PC-9 (cell line): ENCODE measurements around the gene GLRX2. TPM values are rescaled to one million over a fixed set of nuclear protein-coding genes. Genes with fewer than 3 reads are reported as not detected.

Experiments
- BruUV-seq: library from RNA; stranded (reverse); fragments of 400-500 nt; replicated peaks from 2 replicates; lab custom pipeline; 2021; lab: Mats Ljungman, UMichigan
- CTCF ChIA-PET: fragments of 300-600 bp; sonication (Branson Sonifier 250); formaldehyde crosslinking; loops from one replicate; lab custom pipeline; 2022; ENCODE audit warnings: antibody characterized with exemption; lab: Charles Lee
- POLR2A ChIA-PET: fragments of 300-600 bp; sonication (Branson Sonifier 250); formaldehyde crosslinking; loops from one replicate; lab custom pipeline; 2022; ENCODE audit warnings: antibody characterized with exemption; ENCODE audit not compliant: unreplicated experiment; lab: Charles Lee
- DNase-seq, 2 experiments: peaks; one replicate each; pipeline versions ENCODE4 v3.0.0 to v3.0.0-alpha.2; 2015 to 2022; ENCODE audit warnings: mixed read lengths in 1 of 2
- H2AFZ ChIP-seq: fragments of 200-600 bp; sonication (generic); 2 replicates; pipeline ENCODE4 v1.8.1; 2017; ENCODE audit warnings: antibody characterized with exemption
- H3F3A ChIP-seq: fragments of 200-600 bp; sonication (generic); 2 replicates; pipeline ENCODE4 v1.8.1; 2017; ENCODE audit warnings: antibody characterized with exemption, mild to moderate bottlenecking, low read depth; ENCODE audit not compliant: insufficient read depth
- H3K27ac ChIP-seq: fragments of 200-600 bp; sonication (generic); 2 replicates; pipeline ENCODE4 v1.6.1; 2016; ENCODE audit warnings: mixed run types
- H3K27me3 ChIP-seq: fragments of 200-600 bp; sonication (generic); 2 replicates; pipeline ENCODE4 v1.6.1; 2016; ENCODE audit warnings: low read depth, mixed run types; ENCODE audit not compliant: insufficient read depth
- H3K36me3 ChIP-seq: fragments of 200-600 bp; sonication (generic); 2 replicates; pipeline ENCODE4 v1.6.1; 2016; ENCODE audit warnings: low read depth, mixed run types
- H3K4me1 ChIP-seq: fragments of 200-600 bp; sonication (generic); replicated peaks from 2 replicates; pipeline ENCODE4 v1.6.1; 2016; ENCODE audit warnings: mixed run types; ENCODE audit not compliant: insufficient read depth
- H3K4me2 ChIP-seq: fragments of 200-600 bp; sonication (generic); 2 replicates; pipeline ENCODE4 v1.6.1; 2017; ENCODE audit warnings: mixed run types
- H3K4me3 ChIP-seq: fragments of 200-600 bp; sonication (generic); 2 replicates; pipeline ENCODE4 v1.6.1; 2016; ENCODE audit warnings: mixed run types
- H3K79me2 ChIP-seq: fragments of 200-600 bp; sonication (generic); 2 replicates; pipeline ENCODE4 v1.6.1; 2017; ENCODE audit warnings: low read depth, mixed run types
- H3K9me2 ChIP-seq: fragments of 200-600 bp; sonication (generic); 2 replicates; pipeline ENCODE4 v1.8.1; 2017; ENCODE audit warnings: mild to moderate bottlenecking; ENCODE audit not compliant: insufficient read depth
- H3K9me3 ChIP-seq: fragments of 200-600 bp; sonication (generic); 2 replicates; pipeline ENCODE4 v1.8.1; 2016; ENCODE audit warnings: low read depth; ENCODE audit not compliant: insufficient read depth
- H4K20me1 ChIP-seq: fragments of 200-600 bp; sonication (generic); 2 replicates; pipeline ENCODE4 v1.8.1; 2017; ENCODE audit not compliant: insufficient read depth
- CTCF ChIP-seq: fragments of 200-600 bp; sonication (generic); conservative IDR thresholded peaks from 2 replicates; pipeline ENCODE4 v1.6.1; 2017; ENCODE audit warnings: mixed run types, antibody characterized with exemption, mild to moderate bottlenecking, moderate library complexity
- EZH2 ChIP-seq: fragments of 200-600 bp; sonication (generic); IDR thresholded peaks from 2 replicates; pipeline ENCODE4 v1.8.0; 2017; ENCODE audit warnings: antibody characterized with exemption, low read depth
- intact Hi-C: fragments of 100-400 bp; cut with micrococcal nuclease; formaldehyde crosslinking; loops from one replicate; pipeline ENCODE4 v1.10.0; 2022; ENCODE audit not compliant: unreplicated experiment
- total RNA-seq: library from RNA; stranded (reverse); gene quantifications from 2 replicates; pipeline ENCODE4 v1.2.3, GENCODE V29; 2021

Gene GLRX2
- total RNA-seq, 1 experiment from 2014 or later: 16.7 TPM

- no peaks in the 10 kb centered on the region for H3K27me3 ChIP-seq
- H3K36me3 ChIP-seq: peaks cover 24% of the 10 kb centered on the region
- ChIA-PET CTCF (no interaction called here), POLR2A (no interaction called here)
- no peak overlapping the region for H2AFZ ChIP-seq
- H3K9me3 ChIP-seq: no peaks in the 10 kb centered on the region
- H3K4me1 ChIP-seq: no peaks in the 10 kb centered on the region
- H4K20me1 ChIP-seq: no peaks in the 10 kb centered on the region
- DNase-seq: no peak
- intact Hi-C loops: no loop called here
- H3K4me3 ChIP-seq: no peak overlapping the region
- no TSS peak for BruUV-seq
- H3K27ac ChIP-seq: no peak overlapping the region
- H3K9me2 ChIP-seq: no peaks in the 10 kb centered on the region
- H3K79me2 ChIP-seq: no peaks in the 10 kb centered on the region
- no peak overlapping the region for H3K4me2 ChIP-seq
- no peaks in the 10 kb centered on the region for H3F3A ChIP-seq
- TF ChIP-seq EZH2: no peak
- TF ChIP-seq CTCF: no peak
Observed at GRCh38 chr1:193087893-193088292, 17.3 kb downstream of the GLRX2 start.

GRCh38 chr1:193086342-193086741, 18.9 kb downstream of the GLRX2 start:
- Histone ChIP-seq H3K27me3 (no peaks in the 10 kb centered on the region), H3K4me1 (no peaks in the 10 kb centered on the region), H4K20me1 (no peaks in the 10 kb centered on the region), H3K9me3 (no peaks in the 10 kb centered on the region), H2AFZ (no peak overlapping the region), H3K36me3 (peaks cover 34% of the 10 kb centered on the region), H3K4me2 (no peak overlapping the region), H3F3A (no peaks in the 10 kb centered on the region), H3K79me2 (no peaks in the 10 kb centered on the region), H3K27ac (no peak overlapping the region), H3K4me3 (no peak overlapping the region), H3K9me2 (no peaks in the 10 kb centered on the region)
- DNase-seq: no peak
- ChIA-PET CTCF (interaction anchor here (0.7 kb wide), 1 partner anchor 152 kb away, joined by 3 read pairs; no protein-coding TSS in a partner anchor), POLR2A (no interaction called here)
- TF ChIP-seq EZH2 (no peak), CTCF (no peak)
- BruUV-seq: no TSS peak
- intact Hi-C loops: no loop called here

GRCh38 chr1:193085263-193085662, 20.0 kb downstream of the GLRX2 start:
- no peaks in the 10 kb centered on the region for H3K4me1 ChIP-seq
- H3K9me3 ChIP-seq: no peaks in the 10 kb centered on the region
- DNase-seq: no peak
- CTCF ChIA-PET: interaction anchor here (0.7 kb wide), 1 partner anchor 13 kb away, joined by 3 read pairs; no protein-coding TSS in a partner anchor
- intact Hi-C loops: no loop called here
- H3K4me3 ChIP-seq: no peak overlapping the region
- no peaks in the 10 kb centered on the region for H3F3A ChIP-seq
- H3K36me3 ChIP-seq: peaks cover 34% of the 10 kb centered on the region
- H3K4me2 ChIP-seq: no peak overlapping the region
- TF ChIP-seq CTCF: no peak
- no peak for TF ChIP-seq EZH2
- POLR2A ChIA-PET: interaction anchor here (0.6 kb wide), 1 partner anchor 36 kb away, joined by 4 read pairs; no protein-coding TSS in a partner anchor
- no peaks in the 10 kb centered on the region for H3K9me2 ChIP-seq
- H3K27ac ChIP-seq: no peak overlapping the region
- H2AFZ ChIP-seq: no peak overlapping the region
- BruUV-seq: no TSS peak
- no peaks in the 10 kb centered on the region for H3K79me2 ChIP-seq
- H3K27me3 ChIP-seq: no peaks in the 10 kb centered on the region
- no peaks in the 10 kb centered on the region for H4K20me1 ChIP-seq
